ENCODE data around the gene ZFR.
A peak's percentile ranks its signal among the peaks of the same experiment; 100 is the strongest.
"Not testable (repeated sequence)": the region's sequence is repeated elsewhere in the genome, so short reads cannot be mapped to it uniquely, and the experiment has no call there.

ZFR gene

GRCh38 chr5:32453916-32454315 lies 9.4 kb upstream of the ZFR start:
- no peak overlapping the region for H3K27ac ChIP-seq
- DNase-seq (ENCODE audit: low read depth, low spot score): no peak

- not testable (repeated sequence) for H3K27ac ChIP-seq; DNase-seq (ENCODE audit: low read depth, low spot score)
Measured at GRCh38 chr5:32452316-32452715, 7.8 kb upstream of the ZFR start.

GRCh38 chr5:32450952-32451351 lies 6.4 kb upstream of the ZFR start:
- no peak for DNase-seq (ENCODE audit: low read depth, low spot score)
- H3K27ac ChIP-seq: no peak overlapping the region

- H3K27ac ChIP-seq: no peak overlapping the region
- DNase-seq (ENCODE audit: low read depth, low spot score): no peak
Measured at GRCh38 chr5:32449262-32449661, 4.7 kb upstream of the ZFR start.

- H3K27ac ChIP-seq: peak overlapping the region; percentile 41
- no peak for DNase-seq (ENCODE audit: low read depth, low spot score)
Measured at GRCh38 chr5:32446630-32447029, 2.1 kb upstream of the ZFR start.

GRCh38 chr5:32445831-32446614 lies 1.5 kb upstream of the ZFR start:
- H3K27ac ChIP-seq: peak overlapping the region; percentile 41
- DNase-seq (ENCODE audit: low read depth, low spot score): no peak

- H3K27ac ChIP-seq: no peak overlapping the region
- DNase-seq (ENCODE audit: low read depth, low spot score): no peak
Measured at GRCh38 chr5:32445287-32445758, 783 bp upstream of the ZFR start.

GRCh38 chr5:32443541-32444430 lies 754 bp downstream of the ZFR start:
- DNase-seq (ENCODE audit: low read depth, low spot score): no peak
- H3K27ac ChIP-seq: peak overlapping the region; percentile 83

GRCh38 chr5:32443145-32443540 lies 1.4 kb downstream of the ZFR start:
- H3K27ac ChIP-seq: peak overlapping the region; percentile 83
- no peak for DNase-seq (ENCODE audit: low read depth, low spot score)

GRCh38 chr5:32439086-32439642 lies 5.4 kb downstream of the ZFR start:
- DNase-seq (ENCODE audit: low read depth, low spot score): no peak
- no peak overlapping the region for H3K27ac ChIP-seq

- DNase-seq (ENCODE audit: low read depth, low spot score): no peak
- no peak overlapping the region for H3K27ac ChIP-seq
Measured at GRCh38 chr5:32436553-32437242, 7.8 kb downstream of the ZFR start.

- no peak overlapping the region for H3K27ac ChIP-seq
- no peak for DNase-seq (ENCODE audit: low read depth, low spot score)
Measured at GRCh38 chr5:32435383-32435782, 9.2 kb downstream of the ZFR start.

- no peak for DNase-seq (ENCODE audit: low read depth, low spot score)
Measured at GRCh38 chr5:32434221-32434620, 10.3 kb downstream of the ZFR start.

GRCh38 chr5:32432633-32433032 lies 11.9 kb downstream of the ZFR start:
- H3K27ac ChIP-seq: no peak overlapping the region
- DNase-seq (ENCODE audit: low read depth, low spot score): no peak

More at GRCh38 chr5:32434221-32434620, 10.3 kb downstream of the ZFR start:
- H3K27ac ChIP-seq: no peak overlapping the region

- DNase-seq (ENCODE audit: low read depth, low spot score); H3K27ac ChIP-seq: not testable (repeated sequence)
Measured at GRCh38 chr5:32430825-32431224, 13.7 kb downstream of the ZFR start.

- no peak overlapping the region for H3K27ac ChIP-seq
- DNase-seq (ENCODE audit: low read depth, low spot score): no peak
Measured at GRCh38 chr5:32428426-32428825, 16.1 kb downstream of the ZFR start.

GRCh38 chr5:32426440-32427151 lies 17.9 kb downstream of the ZFR start:
- H3K27ac ChIP-seq: no peak overlapping the region
- no peak for DNase-seq (ENCODE audit: low read depth, low spot score)

GRCh38 chr5:32422697-32423096 lies 21.8 kb downstream of the ZFR start:
- H3K27ac ChIP-seq: no peak overlapping the region
- DNase-seq (ENCODE audit: low read depth, low spot score): no peak

GRCh38 chr5:32421075-32421474 lies 23.5 kb downstream of the ZFR start:
- DNase-seq (ENCODE audit: low read depth, low spot score): no peak
- no peak overlapping the region for H3K27ac ChIP-seq

GRCh38 chr5:32420506-32420905 lies 24.0 kb downstream of the ZFR start:
- H3K27ac ChIP-seq: no peak overlapping the region
- no peak for DNase-seq (ENCODE audit: low read depth, low spot score)

All from epithelial cell of prostate (primary cell).